Uterus (tissue), 2 donors: ENCODE measurements around the gene DDX28.

Source experiments
- CTCF ChIP-seq, 4 experiments: fragments of 200-600 bp in 2 of 4; fragments of 450-650 bp in 2 of 4; sonication (generic) in 2 of 4; IDR thresholded peaks; one replicate each; pipeline ENCODE4 v1.5.1; 2016 to 2019; ENCODE audit warnings: antibody characterized with exemption in 4 of 4, mild to moderate bottlenecking in 2 of 4, moderate library complexity in 1 of 4
- POLR2A ChIP-seq, 2 donors: fragments of 450-650 bp; IDR thresholded peaks; one replicate each; pipeline ENCODE4 v1.6.1; 2016; ENCODE audit warnings: antibody characterized with exemption in 2 of 2, mild to moderate bottlenecking in 1 of 2, moderate library complexity in 1 of 2

DNA sequence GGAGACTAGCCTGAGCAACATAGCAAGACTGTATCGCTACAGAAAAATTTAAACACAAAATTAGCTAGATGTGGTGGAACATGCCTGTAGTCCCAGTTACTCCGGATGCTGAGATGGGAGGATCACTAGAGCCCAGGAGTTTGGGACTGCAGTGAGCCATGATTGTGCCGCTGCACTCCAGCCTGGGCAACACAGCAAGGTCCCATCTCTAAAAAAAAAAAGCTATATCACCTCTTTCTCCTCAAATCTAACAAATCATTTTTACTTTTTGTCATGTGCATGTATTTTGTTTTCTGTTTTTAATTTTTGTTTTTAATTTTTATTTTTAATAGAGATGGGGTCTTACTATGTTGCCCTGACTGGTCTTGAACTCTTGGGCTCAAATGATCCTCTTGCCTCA lies 6.0 kb upstream of the DDX28 start:
- TF ChIP-seq CTCF (IDR thresholded peaks at IDR 0.05) = no peak
- TF ChIP-seq POLR2A (IDR thresholded peaks at IDR 0.05) = no peak
